GM21515 (cell line): ENCODE results near the gene GDPGP1.
"Not testable (repeated sequence)": the region's sequence is repeated elsewhere in the genome, so short reads cannot be mapped to it uniquely, and the experiment has no call there.

Source experiments
- ATAC-seq: cut with Tn5 transposase; IDR thresholded peaks from one replicate; pipeline ENCODE4 v1.9.1; 2021; ENCODE audit not compliant: unreplicated experiment

The GDPGP1 gene

GRCh38 chr15:90259524-90259923, 25.5 kb downstream of the GDPGP1 start:
- peak; percentile 74 for ATAC-seq

- not testable (repeated sequence) for ATAC-seq
These were observed 26.7 kb downstream of the GDPGP1 start for GRCh38 chr15:90260731-90261130.

GRCh38 chr15:90261811-90262210, 27.8 kb downstream of the GDPGP1 start:
- no peak for ATAC-seq

GRCh38 chr15:90262426-90262825, 28.4 kb downstream of the GDPGP1 start:
- ATAC-seq, result no peak

- ATAC-seq, result no peak
These were observed 30.7 kb downstream of the GDPGP1 start for GRCh38 chr15:90264671-90265070.

- peak; percentile 89 for ATAC-seq
These were observed 31.5 kb downstream of the GDPGP1 start, which contains the start of gene NGRN for GRCh38 chr15:90265271-90266060. Gene NGRN, plus strand, starts transcription at chr15:90265672. Its CDS starts 41 bp downstream, at chr15:90265713.

- ATAC-seq, result peak; percentile 6
These were observed 32.0 kb downstream of the GDPGP1 start for GRCh38 chr15:90266061-90266431.

- no peak for ATAC-seq
These were observed 32.5 kb downstream of the GDPGP1 start for GRCh38 chr15:90266485-90266884.

- ATAC-seq, result no peak
These were observed 34.4 kb downstream of the GDPGP1 start for GRCh38 chr15:90268415-90268814.

GRCh38 chr15:90270502-90271150, 36.6 kb downstream of the GDPGP1 start:
- no peak for ATAC-seq

GRCh38 chr15:90271459-90272166, 37.6 kb downstream of the GDPGP1 start:
- no peak for ATAC-seq

GRCh38 chr15:90278467-90278866, 44.5 kb downstream of the GDPGP1 start:
- ATAC-seq, result not testable (repeated sequence)

GRCh38 chr15:90280743-90281142, 46.7 kb downstream of the GDPGP1 start:
- ATAC-seq, result not testable (repeated sequence)

GRCh38 chr15:90281637-90282036, 47.6 kb downstream of the GDPGP1 start:
- ATAC-seq, result not testable (repeated sequence)

GRCh38 chr15:90286678-90287077, 52.7 kb downstream of the GDPGP1 start:
- no peak for ATAC-seq

GRCh38 chr15:90287101-90287500, 53.1 kb downstream of the GDPGP1 start:
- no peak for ATAC-seq

GRCh38 chr15:90287946-90288345, 53.9 kb downstream of the GDPGP1 start:
- no peak for ATAC-seq

- no peak for ATAC-seq
These were observed 57.8 kb downstream of the GDPGP1 start for GRCh38 chr15:90291679-90292356.

- ATAC-seq, result not testable (repeated sequence)
These were observed 59.2 kb downstream of the GDPGP1 start for GRCh38 chr15:90293040-90293810.

- no peak for ATAC-seq
These were observed 60.1 kb downstream of the GDPGP1 start for GRCh38 chr15:90294159-90294558.
